ENCODE results near the gene OMP. TPM values are rescaled to one million over a fixed set of nuclear protein-coding genes. Genes with fewer than 3 reads are reported as not detected.

OMP gene
- total and polyA plus RNA-seq, 2 of the 13 experiments (the other 11 are each of a cell fraction or from before 2014, with no cell fraction given) = not detected

- TF ChIP-seq ZNF687 (CRISPR knock-in tag; IDR thresholded peaks at IDR 0.05) (peak; percentile 15; the same call in 1 of the 2 replicates), BCL6 (CRISPR knock-in tag; IDR thresholded peaks at IDR 0.05) (no peak), RAD21 (CRISPR knock-in tag; IDR thresholded peaks at IDR 0.05) (peak; percentile 15; the same call in 1 of the 2 replicates), REL (CRISPR knock-in tag; conservative IDR thresholded peaks at IDR 0.05) (no peak), ZNF138 (CRISPR knock-in tag; IDR thresholded peaks at IDR 0.05; ENCODE audit: low read depth) (no peak), SAP130 (CRISPR knock-in tag; IDR thresholded peaks at IDR 0.05; ENCODE audit: low read depth) (0 out of 2 replicates have a peak, but pooled peaks have one; percentile 21), RFX3 (CRISPR knock-in tag; IDR thresholded peaks at IDR 0.05) (no peak), GLMP (CRISPR knock-in tag; IDR thresholded peaks at IDR 0.05; ENCODE audit: borderline replicate concordance) (no peak), SALL1 (CRISPR knock-in tag; IDR thresholded peaks at IDR 0.05) (no peak), MAFG (CRISPR knock-in tag; IDR thresholded peaks at IDR 0.05) (no peak), GATAD2A (CRISPR knock-in tag; IDR thresholded peaks at IDR 0.05) (no peak), BRD4 (CRISPR knock-in tag; IDR thresholded peaks at IDR 0.05) (no peak), HCFC1 (IDR thresholded peaks at IDR 0.05; ENCODE audit: low read depth, low read length) (no peak), STAG1 (CRISPR knock-in tag; IDR thresholded peaks at IDR 0.05) (peak; percentile 46), HOXD1 (CRISPR knock-in tag; IDR thresholded peaks at IDR 0.05) (no peak), ZNF350 (CRISPR knock-in tag; IDR thresholded peaks at IDR 0.05; ENCODE audit: borderline replicate concordance, low read depth) (no peak), ETV5 (CRISPR knock-in tag; IDR thresholded peaks at IDR 0.05; ENCODE audit: borderline replicate concordance) (no peak), CREM (IDR thresholded peaks at IDR 0.05) (no peak), CREM (CRISPR knock-in tag; IDR thresholded peaks at IDR 0.05) (no peak), EED (CRISPR knock-in tag; IDR thresholded peaks at IDR 0.05) (no peak), HBP1 (CRISPR knock-in tag; IDR thresholded peaks at IDR 0.05; ENCODE audit: low read depth) (no peak), ZFP37 (CRISPR knock-in tag; IDR thresholded peaks at IDR 0.05; ENCODE audit: borderline replicate concordance) (no peak)
- TF ChIP-seq, protein P1, sequence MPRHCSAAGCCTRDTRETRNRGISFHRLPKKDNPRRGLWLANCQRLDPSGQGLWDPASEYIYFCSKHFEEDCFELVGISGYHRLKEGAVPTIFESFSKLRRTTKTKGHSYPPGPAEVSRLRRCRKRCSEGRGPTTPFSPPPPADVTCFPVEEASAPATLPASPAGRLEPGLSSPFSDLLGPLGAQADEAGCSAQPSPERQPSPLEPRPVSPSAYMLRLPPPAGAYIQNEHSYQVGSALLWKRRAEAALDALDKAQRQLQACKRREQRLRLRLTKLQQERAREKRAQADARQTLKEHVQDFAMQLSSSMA (CRISPR knock-in tag; IDR thresholded peaks at IDR 0.05) = no peak
- TF ChIP-seq, protein P2, sequence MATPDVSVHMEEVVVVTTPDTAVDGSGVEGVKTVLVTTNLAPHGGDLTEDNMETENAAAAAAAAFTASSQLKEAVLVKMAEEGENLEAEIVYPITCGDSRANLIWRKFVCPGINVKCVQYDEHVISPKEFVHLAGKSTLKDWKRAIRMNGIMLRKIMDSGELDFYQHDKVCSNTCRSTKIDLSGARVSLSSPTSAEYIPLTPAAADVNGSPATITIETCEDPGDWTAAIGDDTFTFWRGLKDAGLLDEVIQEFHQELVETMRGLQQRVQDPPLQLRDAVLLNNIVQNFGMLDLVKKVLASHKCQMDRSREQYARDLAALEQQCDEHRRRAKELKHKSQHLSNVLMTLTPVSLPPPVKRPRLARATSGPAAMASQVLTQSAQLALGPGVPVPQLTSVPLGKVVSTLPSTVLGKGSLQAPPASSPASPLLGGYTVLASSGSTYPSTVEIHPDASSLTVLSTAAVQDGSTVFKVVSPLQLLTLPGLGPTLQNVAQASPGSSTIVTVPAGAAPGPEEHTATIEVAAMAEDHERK (CRISPR knock-in tag; IDR thresholded peaks at IDR 0.05; ENCODE audit: low read depth) = no peak
Measured at GRCh38 chr11:77073328-77074001, 29.2 kb upstream of the OMP start (continued).

All from HepG2 (cell line).